Measurements from ENCODE around the gene CDCA7. TPM values are rescaled to one million over a fixed set of nuclear protein-coding genes. Genes with fewer than 3 reads are reported as not detected.

Gene CDCA7
- total and polyA plus RNA-seq, 2 of the 13 experiments (the other 11 are each of a cell fraction or from before 2014, with no cell fraction given) = 46.2 to 57.8 TPM

DNA sequence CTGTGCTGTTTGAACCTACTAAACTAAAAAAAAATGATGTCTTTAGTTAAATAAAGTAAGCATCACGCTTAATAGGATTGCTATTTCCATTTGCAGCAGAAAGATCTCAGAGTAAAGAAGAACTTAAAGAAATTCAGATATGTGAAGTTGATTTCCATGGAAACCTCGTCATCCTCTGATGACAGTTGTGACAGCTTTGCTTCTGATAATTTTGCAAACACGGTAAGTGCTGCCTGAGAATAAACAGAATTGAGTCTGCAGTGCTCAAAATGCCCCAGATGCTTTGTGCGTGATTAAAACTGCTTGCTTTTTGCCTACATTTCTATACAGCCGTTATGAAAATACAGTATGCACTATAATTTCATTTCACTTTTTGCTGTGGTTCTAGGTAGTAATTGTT, 3.9 kb downstream of the CDCA7 start (continued):
- TF ChIP-seq, protein P1, sequence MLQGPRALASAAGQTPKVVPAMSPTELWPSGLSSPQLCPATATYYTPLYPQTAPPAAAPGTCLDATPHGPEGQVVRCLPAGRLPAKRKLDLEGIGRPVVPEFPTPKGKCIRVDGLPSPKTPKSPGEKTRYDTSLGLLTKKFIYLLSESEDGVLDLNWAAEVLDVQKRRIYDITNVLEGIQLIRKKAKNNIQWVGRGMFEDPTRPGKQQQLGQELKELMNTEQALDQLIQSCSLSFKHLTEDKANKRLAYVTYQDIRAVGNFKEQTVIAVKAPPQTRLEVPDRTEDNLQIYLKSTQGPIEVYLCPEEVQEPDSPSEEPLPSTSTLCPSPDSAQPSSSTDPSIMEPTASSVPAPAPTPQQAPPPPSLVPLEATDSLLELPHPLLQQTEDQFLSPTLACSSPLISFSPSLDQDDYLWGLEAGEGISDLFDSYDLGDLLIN (CRISPR knock-in tag; IDR thresholded peaks at IDR 0.05; ENCODE audit: borderline replicate concordance) = no peak
- TF ChIP-seq, protein P2, sequence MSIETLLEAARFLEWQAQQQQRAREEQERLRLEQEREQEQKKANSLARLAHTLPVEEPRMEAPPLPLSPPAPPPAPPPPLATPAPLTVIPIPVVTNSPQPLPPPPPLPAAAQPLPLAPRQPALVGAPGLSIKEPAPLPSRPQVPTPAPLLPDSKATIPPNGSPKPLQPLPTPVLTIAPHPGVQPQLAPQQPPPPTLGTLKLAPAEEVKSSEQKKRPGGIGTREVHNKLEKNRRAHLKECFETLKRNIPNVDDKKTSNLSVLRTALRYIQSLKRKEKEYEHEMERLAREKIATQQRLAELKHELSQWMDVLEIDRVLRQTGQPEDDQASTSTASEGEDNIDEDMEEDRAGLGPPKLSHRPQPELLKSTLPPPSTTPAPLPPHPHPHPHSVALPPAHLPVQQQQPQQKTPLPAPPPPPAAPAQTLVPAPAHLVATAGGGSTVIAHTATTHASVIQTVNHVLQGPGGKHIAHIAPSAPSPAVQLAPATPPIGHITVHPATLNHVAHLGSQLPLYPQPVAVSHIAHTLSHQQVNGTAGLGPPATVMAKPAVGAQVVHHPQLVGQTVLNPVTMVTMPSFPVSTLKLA (IDR thresholded peaks at IDR 0.05) = no peak
- TF ChIP-seq, protein P3, sequence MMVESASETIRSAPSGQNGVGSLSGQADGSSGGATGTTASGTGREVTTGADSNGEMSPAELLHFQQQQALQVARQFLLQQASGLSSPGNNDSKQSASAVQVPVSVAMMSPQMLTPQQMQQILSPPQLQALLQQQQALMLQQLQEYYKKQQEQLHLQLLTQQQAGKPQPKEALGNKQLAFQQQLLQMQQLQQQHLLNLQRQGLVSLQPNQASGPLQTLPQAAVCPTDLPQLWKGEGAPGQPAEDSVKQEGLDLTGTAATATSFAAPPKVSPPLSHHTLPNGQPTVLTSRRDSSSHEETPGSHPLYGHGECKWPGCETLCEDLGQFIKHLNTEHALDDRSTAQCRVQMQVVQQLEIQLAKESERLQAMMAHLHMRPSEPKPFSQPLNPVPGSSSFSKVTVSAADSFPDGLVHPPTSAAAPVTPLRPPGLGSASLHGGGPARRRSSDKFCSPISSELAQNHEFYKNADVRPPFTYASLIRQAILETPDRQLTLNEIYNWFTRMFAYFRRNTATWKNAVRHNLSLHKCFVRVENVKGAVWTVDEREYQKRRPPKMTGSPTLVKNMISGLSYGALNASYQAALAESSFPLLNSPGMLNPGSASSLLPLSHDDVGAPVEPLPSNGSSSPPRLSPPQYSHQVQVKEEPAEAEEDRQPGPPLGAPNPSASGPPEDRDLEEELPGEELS (CRISPR knock-in tag; IDR thresholded peaks at IDR 0.05) = no peak
- no peak for TF ChIP-seq ZNF274 (CRISPR knock-in tag; IDR thresholded peaks at IDR 0.05)
- TF ChIP-seq NFE2 (CRISPR knock-in tag; IDR thresholded peaks at IDR 0.05) = no peak
- no peak for TF ChIP-seq ZNF556 (CRISPR knock-in tag; IDR thresholded peaks at IDR 0.05; ENCODE audit: borderline replicate concordance)
- TF ChIP-seq ZNF746 (CRISPR knock-in tag; IDR thresholded peaks at IDR 0.05) = no peak

DNA sequence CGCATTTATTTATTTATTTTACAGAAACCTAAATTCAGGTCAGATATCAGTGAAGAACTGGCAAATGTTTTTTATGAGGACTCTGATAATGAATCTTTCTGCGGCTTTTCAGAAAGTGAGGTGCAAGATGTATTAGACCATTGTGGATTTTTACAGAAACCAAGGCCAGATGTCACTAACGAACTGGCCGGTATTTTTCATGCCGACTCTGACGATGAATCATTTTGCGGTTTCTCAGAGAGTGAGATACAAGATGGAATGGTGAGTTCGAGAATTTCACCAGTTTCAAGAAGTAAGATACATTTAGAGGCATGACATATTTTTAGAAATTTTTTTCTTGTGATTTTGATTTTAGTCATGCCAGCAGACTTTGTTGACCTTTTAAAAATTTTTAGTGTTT, 4.6 kb downstream of the CDCA7 start:
- FAIRE-seq = no peak
- Histone ChIP-seq H3K4me3 (replicated peaks in 1 of 3; ENCODE audit: insufficient read depth in 1 of 3, low read depth in 2 of 3, low read length in 3 of 3) (no peak overlapping the region), H3K79me2 (ENCODE audit: insufficient read depth, low read length) (peaks cover 48% of the 10 kb centered on the region), H3K4me2 (ENCODE audit: low read depth, low read length) (no peak overlapping the region), H3K9me3 (ENCODE audit: low read length) (no peaks in the 10 kb centered on the region), H3K27ac (ENCODE audit: extremely low read length, insufficient read depth, low read length) (no peak overlapping the region), H3K27me3 (ENCODE audit: control insufficient read depth in 1 of 2, insufficient read depth in 2 of 2, low read length in 2 of 2) (no peaks in the 10 kb centered on the region), H3K4me1 (ENCODE audit: insufficient read depth, low read length) (peaks cover 24% of the 10 kb centered on the region), H3K9ac (ENCODE audit: insufficient read depth, low read depth, low read length) (no peak overlapping the region), H2AFZ (ENCODE audit: low read length) (no peak overlapping the region), H3K36me3 (replicated peaks in 1 of 2; ENCODE audit: control insufficient read depth in 1 of 2, insufficient read depth in 2 of 2, low read length in 2 of 2) (peaks cover 16 to 50% of the 10 kb centered on the region in 2 experiments), H4K20me1 (ENCODE audit: insufficient read depth, low read length) (peaks cover 12% of the 10 kb centered on the region; the same call in 1 of the 2 replicates)
- TF ChIP-seq KDM5A (IDR thresholded peaks at IDR 0.05; ENCODE audit: borderline replicate concordance, low read length) (no peak), MAFG (CRISPR knock-in tag; IDR thresholded peaks at IDR 0.05) (no peak)
- TF ChIP-seq, protein P4, sequence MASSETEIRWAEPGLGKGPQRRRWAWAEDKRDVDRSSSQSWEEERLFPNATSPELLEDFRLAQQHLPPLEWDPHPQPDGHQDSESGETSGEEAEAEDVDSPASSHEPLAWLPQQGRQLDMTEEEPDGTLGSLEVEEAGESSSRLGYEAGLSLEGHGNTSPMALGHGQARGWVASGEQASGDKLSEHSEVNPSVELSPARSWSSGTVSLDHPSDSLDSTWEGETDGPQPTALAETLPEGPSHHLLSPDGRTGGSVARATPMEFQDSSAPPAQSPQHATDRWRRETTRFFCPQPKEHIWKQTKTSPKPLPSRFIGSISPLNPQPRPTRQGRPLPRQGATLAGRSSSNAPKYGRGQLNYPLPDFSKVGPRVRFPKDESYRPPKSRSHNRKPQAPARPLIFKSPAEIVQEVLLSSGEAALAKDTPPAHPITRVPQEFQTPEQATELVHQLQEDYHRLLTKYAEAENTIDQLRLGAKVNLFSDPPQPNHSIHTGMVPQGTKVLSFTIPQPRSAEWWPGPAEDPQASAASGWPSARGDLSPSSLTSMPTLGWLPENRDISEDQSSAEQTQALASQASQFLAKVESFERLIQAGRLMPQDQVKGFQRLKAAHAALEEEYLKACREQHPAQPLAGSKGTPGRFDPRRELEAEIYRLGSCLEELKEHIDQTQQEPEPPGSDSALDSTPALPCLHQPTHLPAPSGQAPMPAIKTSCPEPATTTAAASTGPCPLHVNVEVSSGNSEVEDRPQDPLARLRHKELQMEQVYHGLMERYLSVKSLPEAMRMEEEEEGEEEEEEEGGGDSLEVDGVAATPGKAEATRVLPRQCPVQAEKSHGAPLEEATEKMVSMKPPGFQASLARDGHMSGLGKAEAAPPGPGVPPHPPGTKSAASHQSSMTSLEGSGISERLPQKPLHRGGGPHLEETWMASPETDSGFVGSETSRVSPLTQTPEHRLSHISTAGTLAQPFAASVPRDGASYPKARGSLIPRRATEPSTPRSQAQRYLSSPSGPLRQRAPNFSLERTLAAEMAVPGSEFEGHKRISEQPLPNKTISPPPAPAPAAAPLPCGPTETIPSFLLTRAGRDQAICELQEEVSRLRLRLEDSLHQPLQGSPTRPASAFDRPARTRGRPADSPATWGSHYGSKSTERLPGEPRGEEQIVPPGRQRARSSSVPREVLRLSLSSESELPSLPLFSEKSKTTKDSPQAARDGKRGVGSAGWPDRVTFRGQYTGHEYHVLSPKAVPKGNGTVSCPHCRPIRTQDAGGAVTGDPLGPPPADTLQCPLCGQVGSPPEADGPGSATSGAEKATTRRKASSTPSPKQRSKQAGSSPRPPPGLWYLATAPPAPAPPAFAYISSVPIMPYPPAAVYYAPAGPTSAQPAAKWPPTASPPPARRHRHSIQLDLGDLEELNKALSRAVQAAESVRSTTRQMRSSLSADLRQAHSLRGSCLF (CRISPR knock-in tag; IDR thresholded peaks at IDR 0.05; ENCODE audit: borderline replicate concordance) = no peak
- intact Hi-C loops (cut with micrococcal nuclease; ENCODE audit: unreplicated experiment) = loop anchor here (10.0 kb wide), 2 partner anchors 134 to 284 kb away; partner anchors contain the start of gene MAP3K20
- ATAC-seq = no peak
- CTCF ChIA-PET (ENCODE audit: low intra/inter-chr PET ratio, low total read pairs) = no interaction called here
- in situ Hi-C loops (cut with HindIII; ENCODE audit: extremely low pct_ligation_motif_present, low pct_unique_long_range_greater_than_20kb) = no loop called here
- DNase-seq (ENCODE audit: low spot score) = no peak
- POLR2A ChIA-PET = no interaction called here
- 96% methylated on average over 8 of the region's 8 CpGs for WGBS (ENCODE audit: low lambda C conversion rate)
- no TSS peak for BruUV-seq (replicated peaks)

Data from HepG2 (cell line).